ENCODE measurements around the gene LCLAT1.
A peak's percentile ranks its signal among the peaks of the same experiment; 100 is the strongest.

The LCLAT1 gene

GRCh38 chr2:30446602-30447148 lies 371 bp upstream of the LCLAT1 start:
- H3K9ac ChIP-seq (ENCODE audit: low read length) = peak overlapping the region; percentile 91
- no peaks in the 10 kb centered on the region for H3K27me3 ChIP-seq (ENCODE audit: control insufficient read depth, insufficient read depth, low read length)
- peaks cover 20% of the 10 kb centered on the region for H3K4me1 ChIP-seq (ENCODE audit: control insufficient read depth, insufficient read depth, low read length)
- H3K36me3 ChIP-seq (ENCODE audit: control insufficient read depth, insufficient read depth, low read length) = no peaks in the 10 kb centered on the region
- no peaks in the 10 kb centered on the region for H3K9me3 ChIP-seq (ENCODE audit: control insufficient read depth, low read length)
- H3K4me3 ChIP-seq (ENCODE audit: low read length) = peak overlapping the region; percentile 82

- peak overlapping the region; percentile 82 for H3K4me3 ChIP-seq (ENCODE audit: low read length)
- H3K9ac ChIP-seq (ENCODE audit: low read length) = no peak overlapping the region
- no peaks in the 10 kb centered on the region for H3K9me3 ChIP-seq (ENCODE audit: control insufficient read depth, low read length)
- H3K36me3 ChIP-seq (ENCODE audit: control insufficient read depth, insufficient read depth, low read length) = no peaks in the 10 kb centered on the region
- peaks cover 20% of the 10 kb centered on the region for H3K4me1 ChIP-seq (ENCODE audit: control insufficient read depth, insufficient read depth, low read length)
- H3K27me3 ChIP-seq (ENCODE audit: control insufficient read depth, insufficient read depth, low read length) = no peaks in the 10 kb centered on the region
These were observed 1.3 kb downstream of the LCLAT1 start for GRCh38 chr2:30448308-30448707.

- no peak overlapping the region for H3K9ac ChIP-seq (ENCODE audit: low read length)
- H3K4me1 ChIP-seq (ENCODE audit: control insufficient read depth, insufficient read depth, low read length) = peaks cover 20% of the 10 kb centered on the region
- no peak overlapping the region for H3K4me3 ChIP-seq (ENCODE audit: low read length)
- no peaks in the 10 kb centered on the region for H3K36me3 ChIP-seq (ENCODE audit: control insufficient read depth, insufficient read depth, low read length)
- no peaks in the 10 kb centered on the region for H3K27me3 ChIP-seq (ENCODE audit: control insufficient read depth, insufficient read depth, low read length)
- H3K9me3 ChIP-seq (ENCODE audit: control insufficient read depth, low read length) = no peaks in the 10 kb centered on the region
These were observed 1.8 kb downstream of the LCLAT1 start for GRCh38 chr2:30448866-30449265.

GRCh38 chr2:30450025-30450424 lies 3.0 kb downstream of the LCLAT1 start:
- peaks cover 26% of the 10 kb centered on the region for H3K4me1 ChIP-seq (ENCODE audit: control insufficient read depth, insufficient read depth, low read length)
- H3K4me3 ChIP-seq (ENCODE audit: low read length) = no peak overlapping the region
- H3K27me3 ChIP-seq (ENCODE audit: control insufficient read depth, insufficient read depth, low read length) = no peaks in the 10 kb centered on the region
- H3K36me3 ChIP-seq (ENCODE audit: control insufficient read depth, insufficient read depth, low read length) = no peaks in the 10 kb centered on the region
- H3K9me3 ChIP-seq (ENCODE audit: control insufficient read depth, low read length) = no peaks in the 10 kb centered on the region
- H3K9ac ChIP-seq (ENCODE audit: low read length) = no peak overlapping the region

GRCh38 chr2:30453498-30453897 lies 6.5 kb downstream of the LCLAT1 start:
- no peak overlapping the region for H3K4me3 ChIP-seq (ENCODE audit: low read length)
- peaks cover 26% of the 10 kb centered on the region for H3K4me1 ChIP-seq (ENCODE audit: control insufficient read depth, insufficient read depth, low read length)
- no peaks in the 10 kb centered on the region for H3K9me3 ChIP-seq (ENCODE audit: control insufficient read depth, low read length)
- no peak overlapping the region for H3K9ac ChIP-seq (ENCODE audit: low read length)
- no peaks in the 10 kb centered on the region for H3K36me3 ChIP-seq (ENCODE audit: control insufficient read depth, insufficient read depth, low read length)
- H3K27me3 ChIP-seq (ENCODE audit: control insufficient read depth, insufficient read depth, low read length) = no peaks in the 10 kb centered on the region

GRCh38 chr2:30454571-30454970 lies 7.5 kb downstream of the LCLAT1 start:
- H3K27me3 ChIP-seq (ENCODE audit: control insufficient read depth, insufficient read depth, low read length) = no peaks in the 10 kb centered on the region
- no peak overlapping the region for H3K9ac ChIP-seq (ENCODE audit: low read length)
- no peaks in the 10 kb centered on the region for H3K9me3 ChIP-seq (ENCODE audit: control insufficient read depth, low read length)

GRCh38 chr2:30455114-30455738 lies 8.2 kb downstream of the LCLAT1 start:
- no peak overlapping the region for H3K9ac ChIP-seq (ENCODE audit: low read length)
- no peaks in the 10 kb centered on the region for H3K27me3 ChIP-seq (ENCODE audit: control insufficient read depth, insufficient read depth, low read length)
- H3K36me3 ChIP-seq (ENCODE audit: control insufficient read depth, insufficient read depth, low read length) = no peaks in the 10 kb centered on the region
- H3K9me3 ChIP-seq (ENCODE audit: control insufficient read depth, low read length) = no peaks in the 10 kb centered on the region
- peaks cover 18% of the 10 kb centered on the region for H3K4me1 ChIP-seq (ENCODE audit: control insufficient read depth, insufficient read depth, low read length)
- no peak overlapping the region for H3K4me3 ChIP-seq (ENCODE audit: low read length)

More at GRCh38 chr2:30454571-30454970, 7.5 kb downstream of the LCLAT1 start:
- Histone ChIP-seq H3K36me3 (ENCODE audit: control insufficient read depth, insufficient read depth, low read length) (no peaks in the 10 kb centered on the region), H3K4me3 (ENCODE audit: low read length) (no peak overlapping the region), H3K4me1 (ENCODE audit: control insufficient read depth, insufficient read depth, low read length) (peaks cover 23% of the 10 kb centered on the region)

- Histone ChIP-seq H3K36me3 (ENCODE audit: control insufficient read depth, insufficient read depth, low read length) (no peaks in the 10 kb centered on the region), H3K4me3 (ENCODE audit: low read length) (no peak overlapping the region), H3K9me3 (ENCODE audit: control insufficient read depth, low read length) (no peaks in the 10 kb centered on the region), H3K4me1 (ENCODE audit: control insufficient read depth, insufficient read depth, low read length) (peaks cover 16% of the 10 kb centered on the region), H3K27me3 (ENCODE audit: control insufficient read depth, insufficient read depth, low read length) (no peaks in the 10 kb centered on the region), H3K9ac (ENCODE audit: low read length) (no peak overlapping the region)
These were observed 9.1 kb downstream of the LCLAT1 start for GRCh38 chr2:30456106-30456505.

GRCh38 chr2:30456579-30456978 lies 9.5 kb downstream of the LCLAT1 start:
- Histone ChIP-seq H3K4me1 (ENCODE audit: control insufficient read depth, insufficient read depth, low read length) (peaks cover 16% of the 10 kb centered on the region), H3K27me3 (ENCODE audit: control insufficient read depth, insufficient read depth, low read length) (no peaks in the 10 kb centered on the region), H3K9me3 (ENCODE audit: control insufficient read depth, low read length) (no peaks in the 10 kb centered on the region), H3K4me3 (ENCODE audit: low read length) (no peak overlapping the region), H3K36me3 (ENCODE audit: control insufficient read depth, insufficient read depth, low read length) (no peaks in the 10 kb centered on the region), H3K9ac (ENCODE audit: low read length) (no peak overlapping the region)

- H3K9me3 ChIP-seq (ENCODE audit: control insufficient read depth, low read length) = no peaks in the 10 kb centered on the region
- H3K9ac ChIP-seq (ENCODE audit: low read length) = no peak overlapping the region
- no peaks in the 10 kb centered on the region for H3K36me3 ChIP-seq (ENCODE audit: control insufficient read depth, insufficient read depth, low read length)
- H3K27me3 ChIP-seq (ENCODE audit: control insufficient read depth, insufficient read depth, low read length) = no peaks in the 10 kb centered on the region
- no peak overlapping the region for H3K4me3 ChIP-seq (ENCODE audit: low read length)
- peaks cover 16% of the 10 kb centered on the region for H3K4me1 ChIP-seq (ENCODE audit: control insufficient read depth, insufficient read depth, low read length)
These were observed 10.2 kb downstream of the LCLAT1 start for GRCh38 chr2:30457296-30457695.

GRCh38 chr2:30459140-30459539 lies 12.1 kb downstream of the LCLAT1 start:
- no peaks in the 10 kb centered on the region for H3K9me3 ChIP-seq (ENCODE audit: control insufficient read depth, low read length)
- peaks cover 16% of the 10 kb centered on the region for H3K4me1 ChIP-seq (ENCODE audit: control insufficient read depth, insufficient read depth, low read length)
- no peak overlapping the region for H3K9ac ChIP-seq (ENCODE audit: low read length)
- H3K27me3 ChIP-seq (ENCODE audit: control insufficient read depth, insufficient read depth, low read length) = no peaks in the 10 kb centered on the region
- no peaks in the 10 kb centered on the region for H3K36me3 ChIP-seq (ENCODE audit: control insufficient read depth, insufficient read depth, low read length)
- no peak overlapping the region for H3K4me3 ChIP-seq (ENCODE audit: low read length)

GRCh38 chr2:30462131-30462857 lies 15.2 kb downstream of the LCLAT1 start:
- Histone ChIP-seq H3K4me1 (ENCODE audit: control insufficient read depth, insufficient read depth, low read length) (no peaks in the 10 kb centered on the region), H3K27me3 (ENCODE audit: control insufficient read depth, insufficient read depth, low read length) (no peaks in the 10 kb centered on the region), H3K4me3 (ENCODE audit: low read length) (no peak overlapping the region)

More at GRCh38 chr2:30462131-30462857, 15.2 kb downstream of the LCLAT1 start:
- no peaks in the 10 kb centered on the region for H3K9me3 ChIP-seq (ENCODE audit: control insufficient read depth, low read length)
- no peak overlapping the region for H3K9ac ChIP-seq (ENCODE audit: low read length)
- H3K36me3 ChIP-seq (ENCODE audit: control insufficient read depth, insufficient read depth, low read length) = no peaks in the 10 kb centered on the region
